Activated T-helper 9 cell treated with anti-CD3 and anti-CD28 coated beads, Interleukin-2, amount 50 U/mL, for 16 hours (primary cell): Measurements from ENCODE around the gene ITCH.
"Not testable (repeated sequence)": the region's sequence is repeated elsewhere in the genome, so short reads cannot be mapped to it uniquely, and the experiment has no call there.

Source experiments
- DNase-seq: peaks from one replicate; pipeline ENCODE4 v3.0.0-alpha.2; 2020; ENCODE audit warnings: low read depth

The ITCH gene

GRCh38 chr20:34461779-34462087 is 98.7 kb downstream of the ITCH start:
- no peak for DNase-seq

DNA sequence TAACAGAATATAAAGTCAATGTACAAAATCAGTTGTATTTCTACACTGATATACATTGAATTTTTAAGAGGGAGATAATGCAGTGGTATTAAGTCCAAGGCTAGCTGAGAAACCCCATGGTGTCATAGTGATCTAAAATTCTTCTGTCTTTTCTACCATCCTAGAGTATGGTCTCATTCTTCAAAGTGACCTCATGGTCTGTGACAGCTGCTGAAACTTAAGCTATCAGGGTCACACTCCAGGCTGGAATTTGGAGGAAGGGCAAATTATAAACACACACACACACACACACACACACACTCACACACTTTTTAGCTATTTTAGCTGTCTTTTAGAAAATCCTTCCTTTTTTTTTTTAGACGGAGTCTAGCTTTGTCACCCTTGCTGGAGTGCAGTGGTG is 105.9 kb downstream of the ITCH start:
- no peak for DNase-seq

DNA sequence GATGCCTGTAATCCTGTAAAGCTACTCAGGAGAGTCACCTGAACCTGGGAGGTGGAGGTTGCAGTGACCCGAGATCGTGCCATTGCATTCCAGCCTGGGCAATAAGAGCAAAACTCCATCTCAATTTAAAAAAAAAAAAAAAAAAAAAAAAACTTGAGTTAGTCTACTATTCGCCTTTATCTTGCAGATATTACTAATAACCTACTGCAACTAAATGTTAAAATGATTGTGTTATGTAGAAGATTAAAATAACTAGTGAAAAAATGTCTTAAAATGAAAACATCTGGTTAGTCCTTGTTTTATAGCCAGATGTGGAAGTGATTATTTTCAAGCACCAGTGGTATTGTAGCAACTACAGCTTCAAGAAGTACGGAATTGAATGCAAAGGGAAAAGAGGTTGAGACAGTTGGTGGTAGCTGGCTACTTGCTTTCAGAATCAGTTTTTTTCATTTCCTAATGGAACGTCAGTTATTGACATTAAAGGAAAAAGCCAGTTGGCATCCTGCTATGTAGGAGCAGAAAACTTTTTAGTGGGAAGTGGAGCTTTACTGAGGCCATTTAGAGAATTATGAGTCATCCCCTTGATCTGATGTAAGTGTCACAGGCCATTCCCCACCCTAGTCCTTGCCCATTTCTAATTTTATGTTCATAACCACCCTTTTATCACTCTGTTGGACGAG is 109.3 kb downstream of the ITCH start:
- no peak for DNase-seq

- DNase-seq, result no peak
These were observed 110.3 kb downstream of the ITCH start for GRCh38 chr20:34473262-34473883.

DNA sequence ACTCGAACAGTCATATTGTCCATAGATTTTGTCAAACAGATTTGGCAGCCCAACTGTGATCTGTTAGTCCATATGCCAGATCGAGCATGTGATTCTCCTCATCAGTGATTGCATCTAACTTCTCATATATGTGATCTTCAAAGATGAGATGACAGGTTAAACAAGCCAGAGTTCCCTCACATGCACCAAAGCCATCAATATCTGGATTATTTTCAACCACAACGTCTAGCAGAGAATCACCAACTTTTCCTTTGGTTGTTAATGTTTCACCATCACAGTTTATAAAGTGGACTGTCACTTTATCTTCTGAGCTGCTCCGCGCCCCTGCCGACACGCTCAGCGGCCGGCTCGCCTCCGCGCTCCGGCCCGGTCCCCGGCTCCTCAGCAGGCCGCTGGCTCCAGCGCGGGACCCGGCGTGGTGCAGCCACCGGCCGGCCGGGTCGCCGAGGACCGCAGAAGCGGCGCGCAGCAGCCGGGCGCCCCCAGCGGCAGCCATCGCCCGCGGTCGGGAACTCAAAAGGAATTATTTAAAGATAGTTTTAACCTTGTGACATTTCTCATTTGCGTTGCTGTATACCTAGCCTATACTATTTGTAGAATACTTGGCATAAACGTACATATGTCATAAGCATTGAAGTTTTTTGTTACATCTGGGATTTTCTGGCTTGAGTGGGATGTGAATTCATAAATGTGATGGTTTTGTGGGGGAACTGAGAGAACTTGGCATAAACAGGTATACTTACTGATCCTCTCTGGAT is 113.1 kb downstream of the ITCH start:
- DNase-seq, result peak; percentile 8

DNA sequence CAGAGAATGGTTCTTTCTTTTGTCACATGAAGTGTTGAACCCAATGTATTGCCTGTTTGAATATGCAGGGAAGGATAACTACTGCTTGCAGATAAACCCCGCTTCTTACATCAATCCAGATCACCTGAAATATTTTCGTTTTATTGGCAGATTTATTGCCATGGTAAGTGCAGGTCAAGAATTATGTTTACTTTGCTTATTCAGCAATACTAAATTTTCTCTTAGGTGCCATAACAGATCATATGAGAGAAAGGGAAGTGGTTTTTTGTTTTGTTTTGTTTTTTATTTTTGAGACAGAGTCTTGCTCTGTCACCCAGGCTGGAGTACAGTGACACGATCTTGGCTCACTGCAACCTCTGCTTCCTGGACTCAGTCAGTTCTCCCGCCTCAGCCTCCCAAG is 116.6 kb downstream of the ITCH start:
- DNase-seq, result no peak

DNA sequence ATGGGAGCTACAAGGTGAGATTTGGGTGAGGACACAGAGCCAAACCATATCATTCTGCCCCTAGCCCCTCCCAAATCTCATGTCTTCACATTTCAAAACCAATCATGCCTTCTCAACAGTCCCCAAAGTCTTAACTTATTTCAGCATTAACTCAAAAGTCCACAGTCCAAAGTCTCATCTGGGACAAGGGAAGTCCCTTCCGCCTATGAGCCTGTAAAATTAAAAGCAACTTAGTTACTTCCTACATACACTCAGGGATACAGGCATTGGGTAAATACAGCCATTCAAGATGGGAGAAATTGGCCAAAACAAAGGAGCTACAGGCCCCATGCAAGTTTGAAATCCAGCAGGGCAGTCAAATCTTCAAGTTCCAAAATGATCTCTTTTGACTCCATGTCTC is 119.1 kb downstream of the ITCH start:
- not testable (repeated sequence) for DNase-seq

DNA sequence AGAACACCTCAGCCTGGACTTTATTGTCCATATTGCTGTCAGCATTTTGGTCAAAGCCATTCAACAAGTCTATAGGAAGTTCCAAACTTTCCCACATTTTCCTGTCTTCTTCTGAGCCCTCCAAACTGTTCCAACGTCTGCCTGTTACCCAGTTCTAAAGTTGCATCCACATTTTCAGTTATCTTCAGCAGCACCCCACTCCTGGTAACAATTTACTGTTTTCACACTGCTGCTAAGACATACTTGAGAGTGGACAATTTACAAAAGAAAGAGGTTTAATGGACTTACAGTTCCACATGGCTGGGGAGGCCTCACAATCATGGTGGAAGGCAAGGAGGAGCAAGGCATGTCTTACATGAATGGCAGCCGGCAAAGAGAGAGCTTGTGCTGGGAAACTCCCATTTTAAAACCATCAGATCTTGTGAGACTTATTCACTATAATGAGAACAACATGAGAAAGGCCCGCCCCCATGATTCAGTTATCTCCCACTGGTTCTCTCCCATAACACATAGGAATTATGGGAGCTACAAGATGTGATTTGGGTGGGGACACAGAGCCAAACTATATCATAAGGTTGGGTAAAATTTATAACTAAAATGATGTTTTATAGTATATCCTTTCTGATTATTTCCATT is 120.6 kb downstream of the ITCH start:
- DNase-seq, result not testable (repeated sequence)

GRCh38 chr20:34485068-34485634 is 122.1 kb downstream of the ITCH start:
- no peak for DNase-seq

- DNase-seq, result no peak
These were observed 128.3 kb downstream of the ITCH start for GRCh38 chr20:34491226-34491931.

DNA sequence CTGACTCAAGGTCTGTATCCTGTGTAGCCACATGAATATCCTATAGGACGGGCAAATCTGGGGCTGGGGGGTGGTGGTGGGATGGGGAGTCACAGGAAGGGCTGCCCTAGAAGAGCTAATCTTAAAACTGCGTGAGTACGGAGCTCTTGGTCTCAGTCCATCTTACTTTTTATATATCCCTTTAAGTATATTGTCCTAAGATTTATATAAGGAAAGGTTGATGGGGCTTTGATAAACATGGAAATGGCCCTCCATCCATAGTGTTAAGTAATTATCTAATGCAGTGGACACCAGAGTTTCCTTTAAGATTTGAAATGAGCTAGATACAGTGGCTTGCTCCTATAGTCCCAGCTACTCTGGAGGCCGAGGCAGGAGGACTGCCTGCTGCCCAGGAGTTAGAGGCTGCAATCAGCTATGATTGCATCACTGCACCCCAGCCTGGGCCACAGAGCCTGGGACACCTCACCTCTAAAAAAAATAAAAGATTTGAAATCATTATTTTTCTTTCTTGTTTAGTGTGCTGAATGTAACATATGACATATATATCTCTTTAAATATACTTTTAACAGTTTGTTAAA is 128.9 kb downstream of the ITCH start:
- DNase-seq, result no peak

GRCh38 chr20:34493646-34494045 is 130.6 kb downstream of the ITCH start:
- no peak for DNase-seq

DNA sequence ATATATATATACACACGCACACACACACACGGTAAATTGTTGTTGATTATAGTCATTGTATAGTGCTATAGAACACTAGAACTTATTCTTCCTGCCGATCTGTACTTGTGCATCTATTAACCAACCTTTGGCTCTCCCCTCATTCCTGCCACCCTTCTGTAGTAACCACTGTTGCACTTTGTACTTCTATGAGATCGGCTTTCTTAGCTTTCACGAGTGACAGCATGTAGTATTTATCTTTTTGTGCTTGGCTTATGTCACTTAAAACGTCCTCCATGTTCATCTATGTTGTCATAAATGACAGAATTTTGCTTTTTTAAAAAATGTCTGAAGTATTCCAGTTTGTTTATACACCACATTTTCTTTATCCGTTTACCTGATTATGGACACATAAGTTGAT is 132.2 kb downstream of the ITCH start:
- DNase-seq, result no peak

DNA sequence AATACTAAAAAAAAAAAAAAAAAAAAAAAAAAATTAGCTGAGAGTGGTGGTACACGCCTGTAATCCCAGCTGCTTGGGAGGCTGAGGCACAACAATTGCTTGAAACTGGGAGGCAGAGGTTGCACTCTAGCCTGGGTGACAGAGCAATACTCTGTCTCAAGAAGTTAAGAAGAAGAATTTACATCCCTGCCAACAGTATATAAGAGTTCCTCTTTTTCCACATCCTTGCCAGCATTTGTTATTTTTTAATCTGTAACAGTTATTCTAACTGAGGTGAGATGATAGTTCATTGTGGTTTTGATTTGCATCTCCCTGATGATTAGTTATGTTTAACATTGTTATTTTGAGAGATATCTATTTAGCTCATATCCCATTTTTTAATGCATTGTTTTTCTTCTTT is 132.8 kb downstream of the ITCH start:
- DNase-seq, result no peak

DNA sequence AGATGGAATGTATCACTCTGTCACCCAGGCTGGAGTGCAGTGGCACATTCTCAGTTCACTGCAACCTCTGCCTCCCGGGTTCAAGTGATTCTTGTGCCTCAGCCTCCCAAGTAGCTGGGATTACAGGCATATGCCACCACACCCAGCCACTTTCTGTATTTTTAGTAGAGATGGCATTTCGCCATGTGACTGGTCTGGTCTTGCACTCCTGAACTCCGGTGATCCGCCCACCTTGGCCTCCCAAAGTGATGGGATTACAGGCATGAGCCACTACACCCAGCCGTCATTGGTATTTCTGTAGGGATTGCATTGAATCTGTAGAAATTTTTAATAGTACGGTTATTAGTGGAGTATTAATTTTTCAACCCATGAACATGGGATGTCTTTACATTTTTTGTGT is 134.5 kb downstream of the ITCH start:
- not testable (repeated sequence) for DNase-seq

GRCh38 chr20:34500823-34501222 is 137.8 kb downstream of the ITCH start:
- DNase-seq, result no peak

GRCh38 chr20:34506480-34506879 is 143.4 kb downstream of the ITCH start:
- no peak for DNase-seq

DNA sequence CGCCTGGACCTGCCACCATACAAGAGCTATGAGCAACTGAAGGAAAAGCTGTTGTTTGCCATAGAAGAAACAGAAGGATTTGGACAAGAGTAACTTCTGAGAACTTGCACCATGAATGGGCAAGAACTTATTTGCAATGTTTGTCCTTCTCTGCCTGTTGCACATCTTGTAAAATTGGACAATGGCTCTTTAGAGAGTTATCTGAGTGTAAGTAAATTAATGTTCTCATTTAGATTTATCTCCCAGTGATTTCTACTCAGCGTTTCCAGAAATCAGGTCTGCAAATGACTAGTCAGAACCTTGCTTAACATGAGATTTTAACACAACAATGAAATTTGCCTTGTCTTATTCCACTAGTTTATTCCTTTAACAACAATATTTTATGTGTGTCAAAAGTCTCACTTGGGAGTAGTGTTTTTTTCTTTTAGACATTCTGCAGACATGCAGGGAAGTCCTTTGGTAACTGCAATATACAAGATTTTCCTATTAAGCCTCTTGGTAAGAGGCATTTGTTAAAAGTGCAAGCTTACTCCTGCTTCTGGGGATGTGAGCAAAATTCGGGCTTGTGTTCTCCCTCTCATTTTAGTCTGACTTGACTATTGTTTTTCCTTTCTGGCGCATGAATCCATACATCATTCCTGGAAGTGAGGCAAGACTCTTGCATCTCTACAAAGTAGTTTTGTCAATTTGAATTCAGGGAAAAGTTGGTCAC is 144.8 kb downstream of the ITCH start:
- no peak for DNase-seq

DNA sequence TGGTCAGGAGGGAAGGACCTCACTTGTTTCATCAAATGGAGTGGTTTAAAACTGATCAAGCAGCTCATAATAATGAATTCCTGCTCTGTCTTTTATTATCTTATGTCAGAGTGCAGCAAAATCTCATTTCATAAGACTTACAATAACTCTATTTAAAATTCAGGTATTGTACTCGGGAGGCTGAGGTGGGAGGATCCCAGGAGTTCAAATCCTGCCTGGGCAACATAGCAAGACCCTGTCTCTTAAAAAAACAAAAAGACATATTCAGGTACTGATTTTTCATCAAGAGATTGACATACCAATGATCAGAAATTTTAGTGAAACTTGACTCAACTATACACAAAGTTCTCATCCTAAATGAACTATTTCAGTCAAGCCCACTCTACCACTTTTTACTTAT is 147.5 kb downstream of the ITCH start:
- no peak for DNase-seq

DNA sequence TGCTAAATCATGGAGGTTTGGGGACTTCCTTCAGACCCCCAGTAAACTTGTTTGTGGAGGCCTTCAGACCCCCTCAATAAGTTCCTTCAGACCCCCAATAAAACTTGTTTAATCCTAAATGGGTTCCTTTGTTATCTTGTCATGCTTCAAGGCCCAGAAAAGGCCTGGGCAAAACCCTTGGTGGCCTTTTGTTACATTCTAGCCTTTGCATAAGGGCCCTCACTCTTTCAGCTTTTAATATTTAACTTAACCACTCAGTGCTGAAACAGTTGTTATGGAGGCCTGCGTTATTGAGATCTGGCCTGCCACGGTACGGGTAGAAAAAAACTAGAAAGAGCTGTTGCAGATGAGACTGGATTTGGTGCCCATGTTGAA is 148.8 kb downstream of the ITCH start:
- no peak for DNase-seq
